ENCODE measurements around the gene SRSF8. TPM values are rescaled to one million over a fixed set of nuclear protein-coding genes. Genes with fewer than 3 reads are reported as not detected.

SRSF8 gene
- total and polyA plus RNA-seq, 2 donors (not counting 3 experiments of a cell fraction or from before 2014, with no cell fraction given) = 21.9 to 31.3 TPM

- no TSS peak for BruUV-seq (replicated peaks)
- intact Hi-C loops (cut with micrococcal nuclease) = loop anchor here (5.0 kb wide), 1 partner anchor 702 kb away; the partner anchor contains the start of gene FAM76B
- Histone ChIP-seq H3K79me2 (ENCODE audit: control insufficient read depth, insufficient read depth, low read length) (no peaks in the 10 kb centered on the region), H3K27ac (ENCODE audit: insufficient read depth, low read depth, low read length) (no peak overlapping the region), H3K4me1 (ENCODE audit: control insufficient read depth, extremely low read depth, insufficient read depth, low read length) (peaks cover 9% of the 10 kb centered on the region), H3K9me1 (replicated peaks; ENCODE audit: control insufficient read depth, extremely low read depth, insufficient read depth, low read length) (no peaks in the 10 kb centered on the region), H4K20me1 (replicated peaks; ENCODE audit: control insufficient read depth, extremely low read depth, insufficient read depth, low read length) (no peaks in the 10 kb centered on the region), H3K9me3 (replicated peaks; ENCODE audit: control insufficient read depth, insufficient read depth, low read length) (no peaks in the 10 kb centered on the region), H3K36me3 (ENCODE audit: control insufficient read depth in 2 of 2, extremely low read depth in 1 of 2, insufficient read depth in 2 of 2, low read length in 2 of 2) (no peaks in the 10 kb centered on the region), H3K9ac (replicated peaks; ENCODE audit: extremely low read depth, insufficient read depth, low read length) (no peak overlapping the region), H3K4me2 (ENCODE audit: insufficient read depth, low read length) (no peak overlapping the region), H3K4me3 (replicated peaks in 1 of 3; ENCODE audit: insufficient read depth in 1 of 3, low read depth in 1 of 3, low read length in 3 of 3) (no peak overlapping the region), H2AFZ (ENCODE audit: low read depth, low read length) (no peak overlapping the region), H3K27me3 (ENCODE audit: control insufficient read depth in 2 of 2, insufficient read depth in 2 of 2, low read length in 2 of 2) (no peaks in the 10 kb centered on the region)
- no peak for DNase-seq (ENCODE audit: low read depth, low spot score)
- ChIA-PET CTCF (interaction anchor here (0.8 to 1.5 kb wide), 4 partner anchors 8 to 13 kb away, joined by 3 to 5 read pairs (median 4); no protein-coding TSS in a partner anchor), POLR2A (no interaction called here)
- no peak for FAIRE-seq
- dilution Hi-C loops (cut with MboI; ENCODE audit: extremely low pct_ligation_motif_present, low sequenced_read_pairs) = no loop called here
- TF ChIP-seq FOS (IDR thresholded peaks at IDR 0.05; ENCODE audit: borderline replicate concordance, insufficient read depth, low read length) (no peak), POLR2A (IDR thresholded peaks at IDR 0.05; ENCODE audit: low read depth, low read length) (no peak), MAX (IDR thresholded peaks at IDR 0.05; ENCODE audit: insufficient read depth, insufficient read length) (no peak), JUN (IDR thresholded peaks at IDR 0.05; ENCODE audit: borderline replicate concordance, insufficient read depth, insufficient read length, low read depth) (no peak), CTCF (IDR thresholded peaks at IDR 0.05; ENCODE audit: extremely low read depth in 1 of 2, insufficient read depth in 1 of 2, low read depth in 1 of 2, low read length in 2 of 2) (no peak), GATA2 (IDR thresholded peaks at IDR 0.05; ENCODE audit: insufficient read depth, insufficient read length, low read depth, low read length) (no peak), MYC (IDR thresholded peaks at IDR 0.05; ENCODE audit: low read depth, low read length) (no peak)
Observed at GRCh38 chr11:95085117-95085816, 18.5 kb downstream of the SRSF8 start.
